B cell (primary cell): ENCODE results near the gene KTN1. TPM values are rescaled to one million over a fixed set of nuclear protein-coding genes. Genes with fewer than 3 reads are reported as not detected.

Experiments used
- ATAC-seq: fragments of 200-7000 bp; cut with Tn5 transposase; one replicate; pipeline ENCODE4 v1.10.0; 2021; ENCODE audit warnings: low read depth, mild to moderate bottlenecking, moderate number of reproducible peaks, moderate library complexity
- CTCF ChIA-PET: fragments of 350-600 bp; sonication (Branson Sonifier 250); formaldehyde crosslinking; loops from one replicate; lab custom pipeline; 2021; ENCODE audit warnings: antibody characterized with exemption, inconsistent platforms; lab: Charles Lee
- POLR2A ChIA-PET: fragments of 350-600 bp; sonication (Branson Sonifier 250); formaldehyde crosslinking; loops from one replicate; lab custom pipeline; 2021; ENCODE audit warnings: antibody characterized with exemption; lab: Charles Lee
- DNase-seq: peaks from one replicate; pipeline ENCODE4 v3.0.0; 2013
- H2AFZ ChIP-seq: 2 replicates; pipeline ENCODE4 v1.6.1; 2012; ENCODE audit warnings: mild to moderate bottlenecking, low read depth, low read length; ENCODE audit not compliant: insufficient read depth, poor library complexity, severe bottlenecking
- H3K27ac ChIP-seq, 2 donors: 1 replicate in 1 of 2; 2 replicates in 1 of 2; pipeline ENCODE4 v1.5.1; 2012 to 2013; ENCODE audit warnings: low read length in 2 of 2, mild to moderate bottlenecking in 2 of 2, moderate library complexity in 1 of 2
- H3K27me3 ChIP-seq, 4 experiments: fragments of 200-600 bp in 1 of 4; sonication (generic) in 1 of 4; replicated peaks in 1 of 4; 1 replicate in 2 of 4; 2 replicates in 2 of 4; pipeline versions ENCODE4 v1.6.1 to v1.7.0; 2013 to 2016; ENCODE audit warnings: low read length in 3 of 4, mild to moderate bottlenecking in 2 of 4, mixed read lengths in 1 of 4, moderate library complexity in 1 of 4; ENCODE audit not compliant: insufficient read depth in 4 of 4, control insufficient read depth in 3 of 4; ENCODE audit errors: control extremely low read depth in 1 of 4
- H3K36me3 ChIP-seq, 2 experiments: replicated peaks in 1 of 2; 1 replicate in 1 of 2; 2 replicates in 1 of 2; pipeline versions ENCODE4 v1.6.1 to v1.7.1; 2013; ENCODE audit warnings: low read length in 1 of 2; ENCODE audit not compliant: insufficient read depth in 2 of 2, control insufficient read depth in 1 of 2; ENCODE audit errors: control extremely low read depth in 1 of 2, extremely low read depth in 1 of 2
- H3K4me1 ChIP-seq, 2 donors: fragments of 200-600 bp in 1 of 2; sonication (generic) in 1 of 2; 1 replicate in 1 of 2; 2 replicates in 1 of 2; pipeline versions ENCODE4 v1.5.1 to v1.6.1; 2013 to 2017; ENCODE audit warnings: low read length in 2 of 2; ENCODE audit not compliant: control insufficient read depth in 2 of 2, insufficient read depth in 2 of 2
- H3K4me2 ChIP-seq: replicated peaks from 2 replicates; pipeline ENCODE3; 2012; ENCODE audit warnings: mild to moderate bottlenecking, low read depth, low read length; ENCODE audit not compliant: poor library complexity, severe bottlenecking
- H3K4me3 ChIP-seq, 5 experiments: fragments of 200-600 bp in 1 of 5; sonication (generic) in 1 of 5; 1 replicate in 3 of 5; 2 replicates in 2 of 5; pipeline versions ENCODE4 v1.5.1 to v1.7.0; 2011 to 2016; ENCODE audit warnings: low read length in 4 of 5, mild to moderate bottlenecking in 4 of 5, low read depth in 2 of 5, control low read depth in 1 of 5, moderate library complexity in 1 of 5; ENCODE audit not compliant: insufficient read depth in 1 of 5; ENCODE audit errors: control extremely low read depth in 1 of 5, extremely low read depth in 1 of 5
- H3K79me2 ChIP-seq: fragments of 200-600 bp; sonication (generic); one replicate; pipeline ENCODE4 v1.6.0; 2016; ENCODE audit warnings: low read length; ENCODE audit not compliant: control insufficient read depth, insufficient read depth
- H3K9ac ChIP-seq: fragments of 200-600 bp; sonication (generic); 2 replicates; pipeline ENCODE4 v1.6.1; 2017; ENCODE audit warnings: mild to moderate bottlenecking, low read length, moderate library complexity
- H3K9me3 ChIP-seq, 3 donors: one replicate each; pipeline versions ENCODE4 v1.6.1 to v1.7.1; 2013; ENCODE audit warnings: low read length in 2 of 3; ENCODE audit not compliant: control insufficient read depth in 2 of 3, insufficient read depth in 1 of 3; ENCODE audit errors: control extremely low read depth in 1 of 3
- H4K20me1 ChIP-seq: 2 replicates; pipeline ENCODE4 v1.6.0; 2012; ENCODE audit warnings: mild to moderate bottlenecking, low read length; ENCODE audit not compliant: insufficient read depth, control insufficient read depth, poor library complexity, severe bottlenecking
- H3K27ac Mint-ChIP-seq: one replicate; pipeline ENCODE4 v1.8.0; 2021; ENCODE audit warnings: mixed read lengths
- H3K27me3 Mint-ChIP-seq: one replicate; pipeline ENCODE4 v1.8.0; 2021; ENCODE audit warnings: mixed read lengths
- H3K4me1 Mint-ChIP-seq: one replicate; pipeline ENCODE4 v1.8.0; 2021; ENCODE audit warnings: mixed read lengths
- H3K4me3 Mint-ChIP-seq: one replicate; pipeline ENCODE4 v1.8.0; 2021; ENCODE audit warnings: mixed read lengths
- H3K9me3 Mint-ChIP-seq: one replicate; pipeline ENCODE4 v1.8.0; 2022; ENCODE audit warnings: mixed read lengths; ENCODE audit not compliant: insufficient read depth
- CTCF ChIP-seq: fragments of 200-600 bp; IDR thresholded peaks from one replicate; pipeline ENCODE4 v1.8.0; 2022; ENCODE audit warnings: antibody characterized with exemption, mild to moderate bottlenecking
- EZH2 ChIP-seq: IDR thresholded peaks from 2 replicates; pipeline ENCODE4 v1.6.1; 2012; ENCODE audit warnings: borderline replicate concordance, low read depth, mild to moderate bottlenecking, moderate library complexity, low read length; ENCODE audit not compliant: insufficient read depth, poor library complexity, severe bottlenecking
- whole genome bisulfite sequencing: methylation state at CpG from one replicate; pipeline ENCODE4 v1.1.5; 2013; ENCODE audit warnings: missing lambda C conversion rate; ENCODE audit not compliant: insufficient coverage; 5-methylcytosine and 5-hydroxymethylcytosine counted together
- intact Hi-C: fragments of 100-400 bp; cut with micrococcal nuclease; formaldehyde crosslinking; loops from one replicate; pipeline ENCODE4 v1.10.0; 2022
- polyA plus RNA-seq: library from polyadenylated mRNA; depleted of rRNA; stranded (reverse); fragments of >200 nt; gene quantifications from 2 replicates; pipeline ENCODE4 v1.2.3, GENCODE V29; 2012
- total RNA-seq, 2 donors: library from RNA; stranded (reverse); fragments of 120-200 nt in 1 of 2; gene quantifications; 1 replicate in 1 of 2; 2 replicates in 1 of 2; pipeline versions ENCODE4 v1.2.3 to v1.2.4, GENCODE V29; 2013 to 2022

KTN1 gene
- total and polyA plus RNA-seq, 2 donors (not counting 1 experiment from before 2014, with no cell fraction given): 25.8 to 123 TPM

GRCh38 chr14:55586411-55586810 is 6.4 kb downstream of the KTN1 start:
- no peak overlapping the region for H3K27ac Mint-ChIP-seq
- Histone ChIP-seq H3K79me2 (peaks cover 95% of the 10 kb centered on the region), H3K9me3 (peaks cover 0 to 5% (median 0%) of the 10 kb centered on the region in 3 donors), H3K27ac (no peak overlapping the region), H3K4me3 (no peak overlapping the region), H3K4me2 (no peak overlapping the region), H3K36me3 (no peaks in the 10 kb centered on the region), H3K4me1 (peaks cover 21 to 35% of the 10 kb centered on the region in 2 donors), H4K20me1 (peaks cover 61% of the 10 kb centered on the region), H3K27me3 (no peaks in the 10 kb centered on the region), H2AFZ (no peak overlapping the region), H3K9ac (no peak overlapping the region)
- TF ChIP-seq CTCF (no peak), EZH2 (no peak)
- no peak for ATAC-seq
- H3K4me3 Mint-ChIP-seq: no peak overlapping the region
- H3K4me1 Mint-ChIP-seq: peaks cover 54% of the 10 kb centered on the region
- ChIA-PET CTCF (no interaction called here), POLR2A (no interaction called here)
- intact Hi-C loops: loop anchor here (10.0 kb wide), 1 partner anchor 172 kb away; the partner anchor contains the start of gene ATG14
- no peaks in the 10 kb centered on the region for H3K27me3 Mint-ChIP-seq
- WGBS: no CpG with 5 or more reads among the region's 2 CpGs
- DNase-seq: no peak
- H3K9me3 Mint-ChIP-seq: no peaks in the 10 kb centered on the region

GRCh38 chr14:55587847-55588246 is 7.8 kb downstream of the KTN1 start:
- Mint-ChIP-seq H3K27ac (no peak overlapping the region), H3K4me1 (peaks cover 55% of the 10 kb centered on the region), H3K9me3 (no peaks in the 10 kb centered on the region), H3K4me3 (no peak overlapping the region), H3K27me3 (no peaks in the 10 kb centered on the region)
- H3K79me2 ChIP-seq: peaks cover 95% of the 10 kb centered on the region
- H3K27me3 ChIP-seq: no peaks in the 10 kb centered on the region
- intact Hi-C loops: loop anchor here (10.0 kb wide), 1 partner anchor 173 kb away; the partner anchor contains the start of gene ATG14
- WGBS: no CpG with 5 or more reads among the region's 1 CpG
- H3K9me3 ChIP-seq: peaks cover 0 to 5% (median 0%) of the 10 kb centered on the region in 3 donors
- no peaks in the 10 kb centered on the region for H3K36me3 ChIP-seq
- peaks cover 62% of the 10 kb centered on the region for H4K20me1 ChIP-seq
- H3K4me3 ChIP-seq: no peak overlapping the region
- H2AFZ ChIP-seq: no peak overlapping the region
- ATAC-seq: no peak
- TF ChIP-seq EZH2 (no peak), CTCF (no peak)
- CTCF ChIA-PET: interaction anchor here (1.3 kb wide), 1 partner anchor 15 kb away, joined by 3 read pairs; no protein-coding TSS in a partner anchor
- H3K4me2 ChIP-seq: no peak overlapping the region
- H3K27ac ChIP-seq: no peak overlapping the region
- H3K4me1 ChIP-seq: peaks cover 16 to 23% of the 10 kb centered on the region in 2 donors
- no peak overlapping the region for H3K9ac ChIP-seq
- DNase-seq: no peak
- POLR2A ChIA-PET: no interaction called here
